Upper lobe of left lung (tissue), 6 donors: ENCODE data around the gene ARHGEF10L. TPM values are rescaled to one million over a fixed set of nuclear protein-coding genes. Genes with fewer than 3 reads are reported as not detected.

Experiments used
- ATAC-seq, 2 donors: fragments of 200-7000 bp; cut with Tn5 transposase; one replicate each; pipeline ENCODE4 v1.9.1; 2022; ENCODE audit warnings: mild to moderate bottlenecking in 2 of 2, moderate library complexity in 2 of 2; ENCODE audit not compliant: low FRiP score in 2 of 2
- DNase-seq, 2 donors: peaks; one replicate each; pipeline ENCODE4 v3.0.0-alpha.2; 2019 to 2020
- H3K27ac ChIP-seq, 4 donors: fragments of 200-600 bp; sonication (generic); one replicate each; pipeline ENCODE4 v1.5.1; 2016 to 2019
- H3K27me3 ChIP-seq, 4 donors: fragments of 200-600 bp; sonication (generic); one replicate each; pipeline ENCODE4 v1.5.1; 2017 to 2019
- H3K36me3 ChIP-seq, 4 donors: fragments of 200-600 bp; sonication (generic); one replicate each; pipeline ENCODE4 v1.5.1; 2016 to 2019
- H3K4me1 ChIP-seq, 4 donors: fragments of 200-600 bp; sonication (generic); one replicate each; pipeline ENCODE4 v1.5.1; 2018 to 2019
- H3K4me3 ChIP-seq, 4 donors: fragments of 200-600 bp; sonication (generic); one replicate each; pipeline ENCODE4 v1.5.1; 2017 to 2019; ENCODE audit warnings: mild to moderate bottlenecking in 2 of 4, moderate library complexity in 1 of 4
- H3K9me3 ChIP-seq, 4 donors: fragments of 200-600 bp; sonication (generic); one replicate each; pipeline ENCODE4 v1.5.1; 2018 to 2019
- CTCF ChIP-seq, 6 experiments: fragments of 450-650 bp in 4 of 6; fragments of 200-600 bp in 2 of 6; sonication (generic) in 2 of 6; IDR thresholded peaks; one replicate each; pipeline ENCODE4 v1.5.1; 2016 to 2019; ENCODE audit warnings: antibody characterized with exemption in 6 of 6
- EP300 ChIP-seq, 4 donors: sonication (generic); formaldehyde crosslinking; IDR thresholded peaks; one replicate each; pipeline ENCODE4 v1.5.1; 2017; ENCODE audit warnings: antibody characterized with exemption in 4 of 4, control low read depth in 2 of 4
- POLR2A ChIP-seq, 4 donors: fragments of 450-650 bp; IDR thresholded peaks; one replicate each; pipeline ENCODE4 v1.5.1; 2016 to 2017; ENCODE audit warnings: antibody characterized with exemption in 4 of 4, mild to moderate bottlenecking in 2 of 4
- POLR2AphosphoS5 ChIP-seq, 2 donors: sonication (generic); formaldehyde crosslinking; IDR thresholded peaks; one replicate each; pipeline ENCODE4 v1.5.1; 2017; ENCODE audit warnings: antibody characterized with exemption in 2 of 2
- WGBS, 2 donors: methylation state at CpG; one replicate each; pipeline ENCODE4 v1.1.5; 2017 to 2018; 5-methylcytosine and 5-hydroxymethylcytosine counted together
- total RNA-seq, 6 donors: library from RNA; depleted of rRNA in 4 of 6; stranded (reverse); fragments of >200 nt in 4 of 6; gene quantifications; one replicate each; pipeline versions ENCODE4 v1.1.0 to v1.2.1, GENCODE V29; 2016 to 2021
- donor health status: DM: no; HTN: no; CAD: no; lungs with moderate emphysema.
- donor health status: DM: no; HTN: yes; CAD: no; lungs with severe emphysema.

The ARHGEF10L gene
- total RNA-seq, 6 donors from 2014 or later = 17.6 to 172 (median 50.0) TPM

- 67 to 70% methylated on average over 8 to 11 of the region's 13 CpGs for WGBS, 2 donors
- Histone ChIP-seq H3K9me3 (no peaks in the 10 kb centered on the region), H3K27ac (no peak overlapping the region), H3K27me3 (no peaks in the 10 kb centered on the region), H3K4me1 (peaks cover 0 to 10% (median 2%) of the 10 kb centered on the region in 4 donors), H3K36me3 (no peaks in the 10 kb centered on the region), H3K4me3 (no peak overlapping the region)
- no peak for ATAC-seq
- TF ChIP-seq EP300 (IDR thresholded peaks at IDR 0.05) (no peak), POLR2AphosphoS5 (IDR thresholded peaks at IDR 0.05) (no peak), POLR2A (IDR thresholded peaks at IDR 0.05) (no peak), CTCF (IDR thresholded peaks at IDR 0.05) (no peak)
- DNase-seq = no peak
Measured at GRCh38 chr1:17520473-17521319, 18.8 kb upstream of the ARHGEF10L start.

GRCh38 chr1:17521946-17522612 lies 17.4 kb upstream of the ARHGEF10L start:
- ATAC-seq = no peak
- H3K4me3 ChIP-seq = no peak overlapping the region
- no peak overlapping the region for H3K27ac ChIP-seq

GRCh38 chr1:17523321-17524041 lies 16.0 kb upstream of the ARHGEF10L start:
- no peak for DNase-seq
- H3K27ac ChIP-seq = no peak overlapping the region

More at GRCh38 chr1:17521946-17522612, 17.4 kb upstream of the ARHGEF10L start:
- H3K27me3 ChIP-seq = no peaks in the 10 kb centered on the region
- DNase-seq = no peak
- H3K9me3 ChIP-seq = no peaks in the 10 kb centered on the region
- 57 to 65% methylated on average over 10 to 19 of the region's 19 CpGs for WGBS, 2 donors
- no peak for TF ChIP-seq EP300 (IDR thresholded peaks at IDR 0.05)
- no peak for TF ChIP-seq POLR2AphosphoS5 (IDR thresholded peaks at IDR 0.05)
- no peak for TF ChIP-seq POLR2A (IDR thresholded peaks at IDR 0.05)
- no peak for TF ChIP-seq CTCF (IDR thresholded peaks at IDR 0.05)
- H3K36me3 ChIP-seq = no peaks in the 10 kb centered on the region
- peaks cover 0 to 4% (median 0%) of the 10 kb centered on the region in 4 donors for H3K4me1 ChIP-seq

GRCh38 chr1:17524645-17525044 lies 14.9 kb upstream of the ARHGEF10L start:
- WGBS, 2 donors = 70 to 90% methylated on average over 2 of the region's 2 CpGs
- no peak for DNase-seq

More at GRCh38 chr1:17523321-17524041, 16.0 kb upstream of the ARHGEF10L start:
- Histone ChIP-seq H3K9me3 (no peaks in the 10 kb centered on the region), H3K4me3 (no peak overlapping the region), H3K36me3 (no peaks in the 10 kb centered on the region), H3K27me3 (no peaks in the 10 kb centered on the region), H3K4me1 (peaks cover 0 to 4% (median 0%) of the 10 kb centered on the region in 4 donors)
- ATAC-seq = no peak
- no peak for TF ChIP-seq CTCF (IDR thresholded peaks at IDR 0.05)
- TF ChIP-seq EP300 (IDR thresholded peaks at IDR 0.05) = no peak
- TF ChIP-seq POLR2A (IDR thresholded peaks at IDR 0.05) = no peak
- no peak for TF ChIP-seq POLR2AphosphoS5 (IDR thresholded peaks at IDR 0.05)
- 98% methylated on average over 6 to 7 of the region's 7 CpGs for WGBS, 2 donors

More at GRCh38 chr1:17524645-17525044, 14.9 kb upstream of the ARHGEF10L start:
- no peaks in the 10 kb centered on the region for H3K36me3 ChIP-seq
- TF ChIP-seq EP300 (IDR thresholded peaks at IDR 0.05) (no peak), POLR2AphosphoS5 (IDR thresholded peaks at IDR 0.05) (no peak)
- H3K27ac ChIP-seq = no peak overlapping the region
- H3K4me1 ChIP-seq = peaks cover 0 to 4% (median 0%) of the 10 kb centered on the region in 4 donors
- no peaks in the 10 kb centered on the region for H3K9me3 ChIP-seq
- H3K27me3 ChIP-seq = no peaks in the 10 kb centered on the region
- no peak for ATAC-seq
- H3K4me3 ChIP-seq = no peak overlapping the region
